Duodenal mucosa (tissue), 2 donors: ENCODE measurements around the gene TTLL11.
A peak's percentile ranks its signal among the peaks of the same experiment; 100 is the strongest.

ENCODE experiments used
- H3K27ac ChIP-seq: one replicate; pipeline ENCODE4 v1.7.0; 2013; ENCODE audit warnings: low read depth, low read length
- H3K27me3 ChIP-seq, 2 donors: one replicate each; pipeline ENCODE4 v1.7.0; 2013; ENCODE audit warnings: low read length in 2 of 2, control low read depth in 1 of 2; ENCODE audit not compliant: insufficient read depth in 2 of 2, control insufficient read depth in 1 of 2
- H3K36me3 ChIP-seq, 2 donors: one replicate each; pipeline ENCODE4 v1.7.0; 2013; ENCODE audit warnings: low read length in 2 of 2, control low read depth in 1 of 2; ENCODE audit not compliant: insufficient read depth in 2 of 2, control insufficient read depth in 1 of 2
- H3K4me1 ChIP-seq, 2 donors: one replicate each; pipeline ENCODE4 v1.7.0; 2013; ENCODE audit warnings: low read length in 2 of 2, control low read depth in 1 of 2; ENCODE audit not compliant: insufficient read depth in 2 of 2, control insufficient read depth in 1 of 2
- H3K4me3 ChIP-seq, 2 donors: one replicate each; pipeline ENCODE4 v1.7.0; 2013; ENCODE audit warnings: low read length in 2 of 2, low read depth in 1 of 2
- H3K9ac ChIP-seq, 2 donors: one replicate each; pipeline ENCODE4 v1.7.0; 2013; ENCODE audit warnings: low read length in 2 of 2, low read depth in 1 of 2
- H3K9me3 ChIP-seq, 2 donors: one replicate each; pipeline ENCODE4 v1.7.0; 2013; ENCODE audit warnings: low read length in 2 of 2, control low read depth in 1 of 2; ENCODE audit not compliant: control insufficient read depth in 1 of 2

The TTLL11 gene

GRCh38 chr9:121888438-121888775, 204.7 kb downstream of the TTLL11 start:
- Histone ChIP-seq H3K27me3 (no peaks in the 10 kb centered on the region), H3K9ac (no peak overlapping the region), H3K4me3 (peak overlapping the region in 1 of 2 donors; percentile 6), H3K27ac (no peak overlapping the region), H3K36me3 (no peaks in the 10 kb centered on the region), H3K9me3 (no peaks in the 10 kb centered on the region), H3K4me1 (peaks cover 6 to 15% of the 10 kb centered on the region in 2 donors)

GRCh38 chr9:121887553-121888437, 205.3 kb downstream of the TTLL11 start:
- H3K36me3 ChIP-seq: no peaks in the 10 kb centered on the region
- peak overlapping the region in 1 of 2 donors; percentile 6 for H3K4me3 ChIP-seq
- no peak overlapping the region for H3K9ac ChIP-seq
- H3K27me3 ChIP-seq: no peaks in the 10 kb centered on the region
- H3K4me1 ChIP-seq: peaks cover 6 to 15% of the 10 kb centered on the region in 2 donors
- H3K27ac ChIP-seq: no peak overlapping the region
- no peaks in the 10 kb centered on the region for H3K9me3 ChIP-seq

- Histone ChIP-seq H3K36me3 (no peaks in the 10 kb centered on the region), H3K27me3 (no peaks in the 10 kb centered on the region), H3K4me3 (no peak overlapping the region), H3K9me3 (no peaks in the 10 kb centered on the region), H3K4me1 (peaks cover 6 to 15% of the 10 kb centered on the region in 2 donors), H3K27ac (no peak overlapping the region), H3K9ac (no peak overlapping the region)
Measured at GRCh38 chr9:121886759-121887485, 206.2 kb downstream of the TTLL11 start.

GRCh38 chr9:121885345-121885901, 207.7 kb downstream of the TTLL11 start:
- Histone ChIP-seq H3K9me3 (no peaks in the 10 kb centered on the region), H3K9ac (no peak overlapping the region), H3K27me3 (no peaks in the 10 kb centered on the region), H3K4me1 (peaks cover 6 to 15% of the 10 kb centered on the region in 2 donors), H3K27ac (no peak overlapping the region), H3K4me3 (no peak overlapping the region), H3K36me3 (no peaks in the 10 kb centered on the region)

- Histone ChIP-seq H3K4me1 (peaks cover 6 to 15% of the 10 kb centered on the region in 2 donors), H3K9ac (no peak overlapping the region), H3K4me3 (no peak overlapping the region)
Measured at GRCh38 chr9:121884057-121884541, 209.0 kb downstream of the TTLL11 start.

GRCh38 chr9:121883281-121884056, 209.6 kb downstream of the TTLL11 start:
- H3K4me1 ChIP-seq: peaks cover 6 to 10% of the 10 kb centered on the region in 2 donors
- no peak overlapping the region for H3K27ac ChIP-seq
- no peaks in the 10 kb centered on the region for H3K27me3 ChIP-seq
- no peak overlapping the region for H3K4me3 ChIP-seq
- H3K9me3 ChIP-seq: no peaks in the 10 kb centered on the region
- no peaks in the 10 kb centered on the region for H3K36me3 ChIP-seq
- H3K9ac ChIP-seq: no peak overlapping the region

More at GRCh38 chr9:121884057-121884541, 209.0 kb downstream of the TTLL11 start:
- H3K27ac ChIP-seq: no peak overlapping the region
- no peaks in the 10 kb centered on the region for H3K27me3 ChIP-seq
- no peaks in the 10 kb centered on the region for H3K9me3 ChIP-seq
- no peaks in the 10 kb centered on the region for H3K36me3 ChIP-seq

- Histone ChIP-seq H3K27ac (no peak overlapping the region), H3K36me3 (no peaks in the 10 kb centered on the region), H3K27me3 (no peaks in the 10 kb centered on the region), H3K4me3 (no peak overlapping the region), H3K4me1 (no peaks in the 10 kb centered on the region), H3K9ac (no peak overlapping the region), H3K9me3 (no peaks in the 10 kb centered on the region)
Measured at GRCh38 chr9:121881920-121882500, 211.1 kb downstream of the TTLL11 start.

GRCh38 chr9:121880343-121880898, 212.7 kb downstream of the TTLL11 start:
- H3K36me3 ChIP-seq: no peaks in the 10 kb centered on the region
- H3K4me3 ChIP-seq: no peak overlapping the region
- no peaks in the 10 kb centered on the region for H3K4me1 ChIP-seq
- no peak overlapping the region for H3K27ac ChIP-seq
- no peaks in the 10 kb centered on the region for H3K27me3 ChIP-seq
- no peaks in the 10 kb centered on the region for H3K9me3 ChIP-seq
- no peak overlapping the region for H3K9ac ChIP-seq

- Histone ChIP-seq H3K4me1 (no peaks in the 10 kb centered on the region), H3K27ac (no peak overlapping the region), H3K4me3 (no peak overlapping the region), H3K36me3 (no peaks in the 10 kb centered on the region), H3K9me3 (no peaks in the 10 kb centered on the region), H3K9ac (no peak overlapping the region), H3K27me3 (no peaks in the 10 kb centered on the region)
Measured at GRCh38 chr9:121878271-121878822, 214.8 kb downstream of the TTLL11 start.
